K562 (cell line): ENCODE results near the gene AGAP1. TPM values are rescaled to one million over a fixed set of nuclear protein-coding genes. Genes with fewer than 3 reads are reported as not detected.

Source experiments
- CHD2 ChIP-seq: IDR thresholded peaks from 2 replicates; pipeline ENCODE4 v1.6.1; 2011; ENCODE audit warnings: low read depth, low read length
- KHSRP ChIP-seq: fragments of 450-650 bp; IDR thresholded peaks from 2 replicates; pipeline ENCODE4 v1.6.1; 2017
- NCOA4 ChIP-seq: fragments of 450-650 bp; IDR thresholded peaks from 2 replicates; pipeline ENCODE4 v1.6.1; 2018; ENCODE audit warnings: mild to moderate bottlenecking; ENCODE audit not compliant: partially characterized antibody
- NR3C1 ChIP-seq: sonication (generic); formaldehyde crosslinking; IDR thresholded peaks from 2 replicates; pipeline ENCODE4 v1.8.1; 2022; ENCODE audit warnings: missing genetic modification reagents
- TEAD2 ChIP-seq: fragments of 450-650 bp; IDR thresholded peaks from 2 replicates; pipeline ENCODE4 v1.6.1; 2016; ENCODE audit warnings: missing genetic modification characterization, control low read depth, missing compliant biosample characterization
- ZNF124 ChIP-seq: sonication (generic); formaldehyde crosslinking; IDR thresholded peaks from 2 replicates; pipeline ENCODE4 v1.8.1; 2022; ENCODE audit warnings: missing genetic modification reagents
- polyA plus RNA-seq, 8 experiments: library from polyadenylated mRNA; depleted of rRNA in 4 of 8; stranded (reverse) in 5 of 8; unstranded in 3 of 8; fragments of >200 nt; fragmentation: Nextera tagmentation in 2 of 8; fragmentation: Illumina TruSeq in 1 of 8; extraction: Ambion mirVana in 2 of 8; extraction: Trizol in 1 of 8; gene quantifications; 2 replicates each; pipeline versions ENCODE4 v1.2.1 to v1.2.3, GENCODE V29; 2011 to 2014; ENCODE audit warnings: inconsistent platforms in 1 of 8, missing spikeins in 1 of 8
- total RNA-seq, 7 experiments: library from RNA; depleted of rRNA in 6 of 7; stranded (reverse); fragments of >200 nt in 6 of 7; fragmentation: Illumina TruSeq in 2 of 7; extraction: Trizol in 2 of 7; gene quantifications; 2 replicates each; pipeline versions ENCODE4 v1.2.1 to v1.2.3, GENCODE V29; 2011 to 2021; ENCODE audit warnings: low replicate concordance in 1 of 7
- TF ChIP-seq, protein P1 (sequence below): fragments of 250-450 bp; sonication (Bioruptor Pico); IDR thresholded peaks from 2 replicates; pipeline ENCODE4 v1.9.0; 2021; ENCODE audit warnings: mild to moderate bottlenecking
- TF ChIP-seq, protein P2 (sequence below): fragments of 250-450 bp; sonication (Bioruptor Pico); IDR thresholded peaks from 2 replicates; pipeline ENCODE4 v1.5.1; 2021; ENCODE audit warnings: mild to moderate bottlenecking
- TF ChIP-seq, protein P3 (sequence below): fragments of 250-450 bp; sonication (Bioruptor Pico); IDR thresholded peaks from 2 replicates; pipeline ENCODE4 v1.8.0; 2022; ENCODE audit warnings: inconsistent platforms
- TF ChIP-seq, protein P4 (sequence below), 2 experiments: fragments of 450-650 bp; IDR thresholded peaks; 2 replicates each; pipeline ENCODE4 v1.6.1; 2016

The AGAP1 gene
- total and polyA plus RNA-seq, 9 of the 15 experiments (the other 6 are each of a cell fraction or from before 2014, with no cell fraction given), result 1.3 to 24.0 (median 10.6) TPM

DNA sequence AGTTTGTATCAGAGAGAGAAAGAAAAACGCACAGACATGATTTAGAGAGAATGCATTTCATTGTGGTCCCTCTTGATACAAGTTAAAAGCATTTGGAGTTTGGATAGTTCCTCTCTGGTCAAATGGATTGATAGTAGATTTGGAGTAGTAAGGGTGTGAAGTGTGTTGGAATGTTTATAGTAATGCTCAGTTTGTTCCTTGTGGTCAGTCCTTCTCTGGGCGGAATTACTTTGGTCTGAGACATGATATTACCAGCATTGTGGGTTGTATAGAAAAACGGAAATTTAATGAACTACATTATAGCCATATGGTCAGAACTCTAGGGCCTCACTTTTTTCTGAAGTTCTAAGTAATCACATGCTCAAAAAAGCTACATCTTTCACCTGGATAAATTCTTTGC is 178.9 kb downstream of the AGAP1 start (continued):
- TF ChIP-seq, protein P1, sequence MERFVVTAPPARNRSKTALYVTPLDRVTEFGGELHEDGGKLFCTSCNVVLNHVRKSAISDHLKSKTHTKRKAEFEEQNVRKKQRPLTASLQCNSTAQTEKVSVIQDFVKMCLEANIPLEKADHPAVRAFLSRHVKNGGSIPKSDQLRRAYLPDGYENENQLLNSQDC (CRISPR knock-in tag), result no peak
- TF ChIP-seq, protein P2, sequence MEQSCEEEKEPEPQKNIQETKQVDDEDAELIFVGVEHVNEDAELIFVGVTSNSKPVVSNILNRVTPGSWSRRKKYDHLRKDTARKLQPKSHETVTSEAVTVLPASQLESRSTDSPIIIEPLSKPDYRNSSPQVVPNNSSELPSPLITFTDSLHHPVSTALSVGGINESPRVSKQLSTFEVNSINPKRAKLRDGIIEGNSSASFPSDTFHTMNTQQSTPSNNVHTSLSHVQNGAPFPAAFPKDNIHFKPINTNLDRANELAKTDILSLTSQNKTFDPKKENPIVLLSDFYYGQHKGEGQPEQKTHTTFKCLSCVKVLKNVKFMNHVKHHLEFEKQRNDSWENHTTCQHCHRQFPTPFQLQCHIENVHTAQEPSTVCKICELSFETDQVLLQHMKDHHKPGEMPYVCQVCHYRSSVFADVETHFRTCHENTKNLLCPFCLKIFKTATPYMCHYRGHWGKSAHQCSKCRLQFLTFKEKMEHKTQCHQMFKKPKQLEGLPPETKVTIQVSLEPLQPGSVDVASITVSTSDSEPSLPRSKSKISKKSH (CRISPR knock-in tag), result no peak
- TF ChIP-seq NR3C1 (CRISPR knock-in tag), result no peak
- no peak for TF ChIP-seq TEAD2
- TF ChIP-seq, protein P3, sequence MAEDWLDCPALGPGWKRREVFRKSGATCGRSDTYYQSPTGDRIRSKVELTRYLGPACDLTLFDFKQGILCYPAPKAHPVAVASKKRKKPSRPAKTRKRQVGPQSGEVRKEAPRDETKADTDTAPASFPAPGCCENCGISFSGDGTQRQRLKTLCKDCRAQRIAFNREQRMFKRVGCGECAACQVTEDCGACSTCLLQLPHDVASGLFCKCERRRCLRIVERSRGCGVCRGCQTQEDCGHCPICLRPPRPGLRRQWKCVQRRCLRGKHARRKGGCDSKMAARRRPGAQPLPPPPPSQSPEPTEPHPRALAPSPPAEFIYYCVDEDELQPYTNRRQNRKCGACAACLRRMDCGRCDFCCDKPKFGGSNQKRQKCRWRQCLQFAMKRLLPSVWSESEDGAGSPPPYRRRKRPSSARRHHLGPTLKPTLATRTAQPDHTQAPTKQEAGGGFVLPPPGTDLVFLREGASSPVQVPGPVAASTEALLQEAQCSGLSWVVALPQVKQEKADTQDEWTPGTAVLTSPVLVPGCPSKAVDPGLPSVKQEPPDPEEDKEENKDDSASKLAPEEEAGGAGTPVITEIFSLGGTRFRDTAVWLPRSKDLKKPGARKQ (CRISPR knock-in tag), result no peak
- no peak for TF ChIP-seq CHD2
- no peak for TF ChIP-seq NCOA4
- TF ChIP-seq KHSRP, result no peak
- TF ChIP-seq ZNF124, result no peak
- TF ChIP-seq, protein P4, sequence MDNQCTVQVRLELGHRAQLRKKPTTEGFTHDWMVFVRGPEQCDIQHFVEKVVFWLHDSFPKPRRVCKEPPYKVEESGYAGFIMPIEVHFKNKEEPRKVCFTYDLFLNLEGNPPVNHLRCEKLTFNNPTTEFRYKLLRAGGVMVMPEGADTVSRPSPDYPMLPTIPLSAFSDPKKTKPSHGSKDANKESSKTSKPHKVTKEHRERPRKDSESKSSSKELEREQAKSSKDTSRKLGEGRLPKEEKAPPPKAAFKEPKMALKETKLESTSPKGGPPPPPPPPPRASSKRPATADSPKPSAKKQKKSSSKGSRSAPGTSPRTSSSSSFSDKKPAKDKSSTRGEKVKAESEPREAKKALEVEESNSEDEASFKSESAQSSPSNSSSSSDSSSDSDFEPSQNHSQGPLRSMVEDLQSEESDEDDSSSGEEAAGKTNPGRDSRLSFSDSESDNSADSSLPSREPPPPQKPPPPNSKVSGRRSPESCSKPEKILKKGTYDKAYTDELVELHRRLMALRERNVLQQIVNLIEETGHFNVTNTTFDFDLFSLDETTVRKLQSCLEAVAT (IDR thresholded peaks at IDR 0.05), result no peak
